RPMI8226 (cell line): ENCODE data around the gene TH.

ENCODE experiments used
- DNase-seq: peaks from one replicate; pipeline ENCODE4 v3.0.0-alpha.2; 2015

TH gene

DNA sequence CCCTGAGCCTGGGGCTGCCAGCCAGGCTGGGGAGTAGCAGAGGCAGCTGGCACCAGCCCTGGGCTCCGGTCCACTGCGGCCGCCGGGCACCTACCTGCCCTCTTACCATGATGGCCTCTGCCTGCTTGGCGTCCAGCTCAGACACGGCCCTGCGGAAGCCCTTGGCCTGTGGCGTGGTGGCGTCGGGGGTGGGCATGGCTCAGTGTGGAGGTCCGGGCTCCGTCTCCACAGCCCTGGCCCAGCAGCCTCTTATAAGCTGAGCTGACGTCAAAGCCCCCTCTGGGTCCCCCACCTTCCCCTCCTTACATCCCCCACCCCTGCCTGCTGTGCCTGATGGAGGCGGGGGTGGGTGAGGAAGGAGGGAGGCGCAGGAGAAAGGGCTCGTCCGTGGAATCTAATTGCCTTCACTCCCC lies at the start of gene TH:
Gene TH (minus strand): TSS at position 225 of the 413 bp plus-strand sequence. CDS start 29 bp downstream, at position 196.
- no peak for DNase-seq

GRCh38 chr11:2221024-2221423 lies 49.4 kb upstream of the TH start:
- DNase-seq, result no peak

DNA sequence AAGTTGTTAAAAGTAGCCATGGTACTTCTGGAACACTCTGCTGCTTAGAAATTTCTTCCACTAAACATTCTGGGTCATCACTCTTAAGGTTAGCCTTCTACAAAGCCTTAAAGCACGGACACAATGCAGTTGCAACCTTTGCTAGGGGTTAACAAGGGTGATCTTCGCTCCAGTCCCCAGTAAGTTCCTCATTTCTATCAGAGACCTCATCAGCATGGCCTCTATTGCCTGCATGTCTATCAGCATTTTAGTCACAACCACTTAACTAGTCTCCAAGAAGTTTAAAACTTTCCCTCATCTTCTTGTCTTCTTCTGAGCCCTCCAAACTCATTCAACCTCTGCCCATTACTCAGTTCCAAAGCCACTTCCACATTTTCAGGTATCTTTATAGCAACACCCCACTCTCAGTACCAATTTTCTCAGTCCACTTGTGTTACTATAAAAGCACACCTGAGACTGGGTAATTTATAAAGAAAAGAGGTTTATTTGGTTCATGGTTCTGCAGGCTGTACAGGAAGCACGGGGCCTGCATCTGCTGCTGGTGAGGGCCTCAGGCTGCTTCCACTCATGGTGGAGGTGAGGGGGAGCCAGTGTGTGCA lies 48.7 kb upstream of the TH start:
- no peak for DNase-seq

DNA sequence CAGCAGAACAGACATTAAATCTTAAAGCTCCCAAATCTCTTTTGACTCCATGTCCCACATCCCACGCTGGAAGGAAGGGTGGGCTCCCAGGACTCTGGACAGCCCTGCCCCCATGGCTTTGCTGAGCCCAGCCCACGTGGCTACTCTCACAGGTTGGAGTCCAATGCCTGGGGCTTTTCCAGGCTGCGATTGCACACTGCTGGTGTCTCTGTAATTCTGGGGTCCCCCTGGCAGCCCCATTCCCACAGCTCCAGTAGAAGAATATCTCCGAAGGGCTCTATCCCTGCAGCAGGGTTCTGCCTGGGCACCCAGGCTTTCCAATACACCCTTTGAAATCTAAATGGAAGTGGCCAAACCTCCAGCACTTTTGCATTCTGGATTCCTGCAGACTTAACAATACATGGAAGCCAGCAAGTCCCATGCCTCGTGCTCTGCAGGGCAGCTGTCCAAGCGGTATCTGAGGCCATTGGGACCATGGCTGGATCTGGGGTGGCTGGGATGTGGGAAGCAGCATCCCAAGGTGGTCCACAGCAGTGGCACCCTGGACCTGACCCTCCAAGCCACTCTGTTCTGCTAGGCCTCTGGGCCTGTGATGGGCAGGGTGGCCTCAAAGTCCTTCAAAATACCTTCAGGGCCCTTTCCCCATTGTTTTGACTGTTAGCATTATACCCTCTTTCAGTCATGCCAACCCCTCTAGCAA lies 47.9 kb upstream of the TH start:
- DNase-seq, result no peak

DNA sequence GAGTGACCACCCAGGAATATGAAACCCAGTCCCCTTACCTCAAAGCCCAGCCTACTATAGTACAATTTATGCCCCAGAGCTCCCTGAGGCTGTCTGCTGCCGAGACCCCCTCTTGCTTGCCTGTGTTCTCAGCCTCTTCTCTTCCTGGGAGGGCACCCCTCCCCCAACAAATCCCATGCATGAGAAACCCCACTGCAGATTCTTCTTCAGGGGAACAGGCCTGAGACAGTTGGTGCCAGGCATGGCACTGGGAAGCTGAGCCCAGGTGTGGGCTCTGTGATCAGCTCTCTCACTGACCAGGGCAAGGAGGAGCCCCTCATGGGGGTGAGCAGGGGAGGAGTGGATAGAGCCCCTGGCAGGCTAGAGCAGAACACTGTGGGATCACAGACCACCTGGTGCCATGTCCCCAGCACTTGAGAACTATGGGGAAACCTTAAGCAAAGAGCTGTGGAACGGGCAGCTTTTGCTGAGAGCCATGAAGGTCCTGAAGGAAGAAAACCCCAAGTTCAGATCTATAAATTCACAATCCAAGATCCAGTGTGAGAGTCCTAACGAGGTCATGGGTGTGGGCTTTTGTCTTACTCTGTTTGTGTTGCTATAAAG lies 46.5 kb upstream of the TH start:
- DNase-seq, result no peak

DNA sequence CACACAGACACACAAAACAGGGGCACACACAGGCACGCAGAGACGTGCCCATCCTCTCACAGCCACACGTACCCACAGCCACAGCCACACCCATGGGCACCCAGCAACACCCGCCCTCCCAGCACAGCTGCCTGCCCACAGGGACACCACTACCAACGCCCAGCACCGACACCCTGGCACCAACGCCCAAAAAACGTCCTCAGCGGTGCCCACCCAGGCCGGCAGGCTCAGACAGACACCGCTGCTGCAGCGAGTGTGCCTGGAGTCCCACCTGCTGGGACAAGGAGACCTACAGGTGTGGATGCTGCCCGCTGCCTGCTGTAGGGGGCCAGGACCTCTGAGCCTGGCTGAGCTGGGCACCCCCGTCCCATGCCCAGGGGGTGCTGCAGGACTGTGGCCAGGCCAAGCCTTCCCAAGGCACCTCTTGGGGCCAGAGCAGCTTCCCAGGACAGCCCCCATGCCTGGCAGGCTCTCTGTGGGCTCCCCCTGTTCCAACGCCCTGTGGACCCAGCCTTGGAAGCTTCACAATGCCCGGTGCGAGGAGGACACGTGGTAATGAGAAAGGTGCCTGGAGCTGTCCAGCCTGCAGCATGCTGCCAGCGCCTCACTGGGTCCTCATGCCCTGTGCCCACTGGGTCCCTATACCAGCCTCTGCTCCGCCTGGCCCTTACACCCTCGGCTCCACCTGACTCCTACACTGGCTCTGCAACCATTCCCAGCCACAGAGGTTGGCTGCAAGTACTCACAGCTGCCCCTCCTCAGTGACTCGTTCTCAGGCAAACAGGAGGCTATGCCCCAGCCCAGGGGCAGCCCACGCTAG lies 45.8 kb upstream of the TH start:
- no peak for DNase-seq

GRCh38 chr11:2216400-2217064 lies 44.9 kb upstream of the TH start:
- no peak for DNase-seq

DNA sequence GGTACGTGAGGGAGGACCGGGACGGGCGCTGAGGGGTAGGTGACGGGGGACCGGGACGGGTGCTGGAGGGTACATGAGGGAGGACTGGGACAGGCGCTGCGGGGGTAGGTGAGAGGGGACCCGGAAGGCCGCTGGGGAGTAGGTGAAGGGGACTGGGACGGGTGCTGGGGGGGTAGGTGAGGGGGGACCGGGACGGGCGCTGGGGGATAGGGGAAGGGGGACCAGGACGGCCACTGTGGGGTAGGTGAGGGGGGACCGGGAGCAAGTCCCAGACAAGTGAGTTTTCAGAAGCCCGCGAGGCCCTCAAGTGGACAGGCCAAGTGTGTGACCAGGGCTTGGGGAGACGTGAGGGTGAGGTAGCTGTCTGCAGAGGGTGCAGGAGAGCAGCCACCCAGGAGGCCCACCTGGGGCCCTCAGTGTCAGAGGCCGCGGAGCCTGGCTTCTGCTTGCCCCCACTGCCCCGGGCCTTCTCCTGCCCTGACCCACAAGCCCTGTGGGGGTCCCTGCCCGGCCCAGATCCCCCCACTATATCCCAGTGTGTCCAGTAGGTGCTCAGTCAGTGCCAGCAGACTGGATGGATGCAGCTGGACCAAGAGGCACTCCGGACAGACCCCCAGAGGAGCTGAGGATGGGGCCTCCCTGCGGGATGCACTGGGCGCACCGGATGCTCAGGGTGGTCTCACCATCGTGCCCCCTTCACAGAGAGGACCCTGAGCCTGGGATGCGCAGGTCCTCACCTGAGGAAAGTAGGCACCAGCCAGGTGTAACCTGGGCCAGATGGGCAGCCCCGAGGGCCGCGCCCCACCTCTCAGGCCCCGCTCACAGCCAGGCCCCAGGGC lies 44.2 kb upstream of the TH start:
- no peak for DNase-seq

GRCh38 chr11:2215230-2215560 lies 43.6 kb upstream of the TH start:
- DNase-seq, result no peak

- DNase-seq, result no peak
These were observed 43.1 kb upstream of the TH start for GRCh38 chr11:2214527-2215229.

DNA sequence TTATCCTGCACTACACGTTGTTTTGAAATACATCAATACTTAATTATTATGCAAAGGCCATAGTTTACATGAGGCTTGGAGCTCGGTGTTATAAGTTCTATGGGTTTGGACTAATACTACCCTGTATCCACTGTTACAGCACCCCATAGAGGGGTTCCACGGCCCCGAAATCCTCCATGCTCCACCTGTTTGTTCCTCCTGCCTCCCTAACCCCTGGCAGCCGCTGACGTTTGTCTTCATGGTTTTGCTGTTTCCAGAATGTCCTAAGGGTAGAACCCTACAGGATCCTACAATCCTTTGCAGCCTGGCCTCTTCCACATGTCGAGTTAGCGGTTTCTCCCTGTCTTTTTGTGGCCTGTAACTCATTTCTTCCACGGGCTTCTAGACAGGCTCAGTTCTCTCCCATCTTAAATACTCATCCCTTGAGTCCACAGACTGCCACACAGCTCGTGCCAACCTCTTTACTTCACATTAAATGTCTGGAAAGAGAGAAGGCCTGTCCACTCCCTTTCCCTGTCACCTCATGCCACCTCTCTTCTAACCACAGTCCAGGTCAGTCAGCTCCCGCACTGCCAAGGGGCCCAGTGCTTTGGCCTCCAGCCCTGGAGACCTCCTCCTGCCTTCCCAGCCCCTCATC lies 42.4 kb upstream of the TH start:
- DNase-seq, result no peak

DNA sequence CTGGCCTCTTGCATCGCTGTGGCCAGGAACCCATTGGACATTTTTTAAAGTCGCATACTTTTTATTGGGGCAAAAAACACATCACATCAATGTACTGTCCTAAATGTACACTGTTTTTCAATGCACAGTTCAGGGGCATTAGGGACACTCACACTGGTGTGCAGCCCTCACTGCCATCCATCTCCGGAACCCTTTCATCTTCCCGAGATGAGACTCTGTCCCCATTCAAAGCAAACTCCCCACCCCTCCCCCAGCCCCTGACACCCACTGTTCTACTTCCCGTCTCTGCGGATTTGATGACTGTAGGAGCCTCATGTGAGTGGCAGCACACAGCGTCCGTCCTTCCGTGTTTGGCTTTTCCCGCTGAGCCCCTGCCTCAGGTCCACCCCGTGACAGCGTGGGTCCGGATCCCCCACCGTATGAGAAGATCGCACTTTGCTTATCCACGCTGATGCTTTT lies 41.8 kb upstream of the TH start:
- no peak for DNase-seq

DNA sequence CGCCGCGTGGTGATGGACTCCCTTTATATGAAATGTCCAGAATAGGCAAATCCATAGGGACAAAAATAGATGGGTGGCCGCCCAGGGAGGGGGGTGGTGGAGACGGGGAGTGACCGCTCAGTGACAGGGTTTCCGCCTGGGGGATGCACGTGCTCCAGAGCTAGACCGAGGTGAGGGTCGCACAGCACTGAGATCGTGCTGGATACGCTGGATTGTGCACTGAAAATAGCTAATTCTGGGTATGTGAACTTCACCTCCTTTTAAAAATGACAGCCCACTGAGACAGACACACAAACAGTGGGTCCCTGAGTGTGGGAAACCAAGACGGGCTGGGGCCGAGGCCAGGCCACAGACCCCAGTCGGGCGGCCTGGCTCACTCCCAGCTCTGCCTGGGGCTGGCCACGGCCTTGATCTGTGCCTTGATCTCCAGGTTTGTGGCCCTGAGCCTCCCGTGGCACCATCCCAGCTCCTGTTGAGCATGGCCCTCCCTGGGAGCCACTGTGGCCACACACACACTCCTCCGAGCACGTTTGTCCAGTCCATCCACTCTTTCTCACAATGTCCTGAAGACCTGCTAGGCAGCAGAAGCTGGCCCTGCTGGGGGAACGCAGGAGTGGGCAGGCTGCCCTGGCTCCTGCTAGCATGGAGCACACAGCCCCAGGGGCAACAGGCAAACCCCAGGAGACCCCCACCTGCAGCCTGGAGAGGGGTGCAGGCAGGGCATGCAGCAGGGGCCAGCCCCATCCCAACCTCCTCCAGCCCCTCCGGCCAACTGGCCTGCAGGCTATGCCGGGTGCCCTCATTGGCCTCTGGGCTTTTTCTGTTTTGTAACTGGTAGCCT lies 41.0 kb upstream of the TH start:
- DNase-seq, result no peak

- no peak for DNase-seq
These were observed 39.7 kb upstream of the TH start for GRCh38 chr11:2211113-2211971.

DNA sequence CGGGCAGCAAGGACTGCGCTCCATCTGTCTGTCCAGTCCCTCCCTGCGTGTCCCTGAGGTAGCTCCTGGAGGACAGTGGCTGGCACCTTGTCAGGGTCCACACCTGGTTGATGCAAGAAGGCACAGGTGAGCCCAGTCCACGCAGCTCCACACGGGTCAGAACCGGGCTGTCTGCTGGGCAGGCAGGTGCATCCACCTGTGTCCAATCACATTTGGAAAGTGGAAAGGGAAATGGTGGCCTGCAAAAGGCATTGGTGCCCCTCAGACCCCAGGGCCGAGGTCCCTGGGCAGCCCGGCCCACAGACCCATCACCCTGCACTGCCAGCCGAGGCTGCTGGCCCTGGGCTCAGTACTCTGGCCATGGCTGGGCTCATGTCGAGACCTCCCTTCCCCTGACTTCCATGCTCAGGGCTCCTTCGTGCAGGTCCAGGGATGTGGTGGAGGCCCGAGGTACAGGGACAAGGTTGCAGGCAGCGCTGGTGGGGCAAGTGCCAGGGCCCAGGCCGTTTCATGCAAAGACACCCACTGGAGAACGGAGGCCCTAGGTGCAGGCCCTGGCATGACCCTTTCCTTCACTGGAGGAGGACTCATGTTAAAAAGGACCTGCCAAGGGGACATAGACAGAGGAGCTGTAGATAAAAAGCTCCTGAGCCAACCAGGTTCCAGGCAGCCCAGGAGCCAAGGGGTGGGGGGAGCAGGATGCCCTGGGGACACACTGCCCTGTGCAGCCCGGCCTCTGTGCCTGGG lies 38.9 kb upstream of the TH start:
- no peak for DNase-seq

DNA sequence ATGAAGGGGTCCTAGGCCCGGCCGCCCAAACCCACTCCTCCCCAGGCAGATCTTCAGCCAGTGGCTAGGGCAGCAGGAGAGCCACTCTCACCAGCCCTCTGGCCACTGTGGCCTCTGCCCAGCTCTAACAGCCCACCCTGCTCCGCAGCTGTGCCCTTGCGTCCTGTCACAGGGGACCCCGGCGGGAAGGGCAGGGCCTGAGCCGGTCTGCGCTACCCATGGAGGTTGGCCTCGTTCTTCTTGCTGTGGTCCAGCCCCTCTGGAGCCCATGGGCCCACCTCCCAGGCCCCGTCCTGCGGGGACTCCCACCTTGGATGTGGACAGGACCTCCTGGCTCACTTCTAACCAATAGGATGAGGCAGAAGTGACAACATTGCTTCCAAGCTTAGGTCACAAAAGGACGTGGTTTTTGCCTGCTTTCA lies 38.3 kb upstream of the TH start:
- DNase-seq, result no peak

- no peak for DNase-seq
These were observed 37.8 kb upstream of the TH start for GRCh38 chr11:2209370-2209801.
